ENCODE measurements around the gene COL6A3.

COL6A3 gene

GRCh38 chr2:237438080-237438940, 24.3 kb upstream of the COL6A3 start:
- no peak for DNase-seq

GRCh38 chr2:237437566-237437965, 23.6 kb upstream of the COL6A3 start:
- DNase-seq, result no peak

GRCh38 chr2:237435844-237436587, 22.1 kb upstream of the COL6A3 start:
- no peak for DNase-seq

- DNase-seq, result no peak
Observed at GRCh38 chr2:237434866-237435311, 20.9 kb upstream of the COL6A3 start.

- DNase-seq, result no peak
Observed at GRCh38 chr2:237433920-237434676, 20.1 kb upstream of the COL6A3 start.

GRCh38 chr2:237432484-237433092, 18.6 kb upstream of the COL6A3 start:
- DNase-seq, result no peak

- no peak for DNase-seq
Observed at GRCh38 chr2:237431837-237432236, 17.9 kb upstream of the COL6A3 start.

GRCh38 chr2:237431372-237431771, 17.4 kb upstream of the COL6A3 start:
- DNase-seq, result no peak

GRCh38 chr2:237430861-237431260, 16.9 kb upstream of the COL6A3 start:
- no peak for DNase-seq

- no peak for DNase-seq
Observed at GRCh38 chr2:237429753-237430152, 15.8 kb upstream of the COL6A3 start.

- DNase-seq, result no peak
Observed at GRCh38 chr2:237427769-237428506, 14.0 kb upstream of the COL6A3 start.

- DNase-seq, result no peak
Observed at GRCh38 chr2:237426517-237426916, 12.6 kb upstream of the COL6A3 start.

GRCh38 chr2:237425320-237425719, 11.4 kb upstream of the COL6A3 start:
- DNase-seq, result no peak

- DNase-seq, result no peak
Observed at GRCh38 chr2:237424544-237424943, 10.6 kb upstream of the COL6A3 start.

- DNase-seq, result no peak
Observed at GRCh38 chr2:237423891-237424290, 9.9 kb upstream of the COL6A3 start.

GRCh38 chr2:237422309-237422708, 8.3 kb upstream of the COL6A3 start:
- DNase-seq, result no peak

- DNase-seq, result peak; percentile 24
Observed at GRCh38 chr2:237421542-237422116, 7.7 kb upstream of the COL6A3 start.

GRCh38 chr2:237418300-237418699, 4.3 kb upstream of the COL6A3 start:
- DNase-seq, result no peak

- DNase-seq, result no peak
Observed at GRCh38 chr2:237412988-237413776, 782 bp downstream of the COL6A3 start.

GRCh38 chr2:237412646-237412987, 1.3 kb downstream of the COL6A3 start:
- DNase-seq, result no peak
